22Rv1 (cell line): ENCODE data around the gene DGKD.

Experiments
- H3K27ac ChIP-seq: fragments of 450-650 bp; 2 replicates; pipeline ENCODE4 v1.5.1; 2017
- ZFX ChIP-seq: fragments of 450-650 bp; IDR thresholded peaks from 2 replicates; pipeline ENCODE4 v1.6.1; 2017; ENCODE audit warnings: antibody characterized with exemption, borderline replicate concordance
- TF ChIP-seq, protein P1 (sequence below): fragments of 450-650 bp; IDR thresholded peaks from 2 replicates; pipeline ENCODE4 v1.5.1; 2017; ENCODE audit warnings: mild to moderate bottlenecking

The DGKD gene

DNA sequence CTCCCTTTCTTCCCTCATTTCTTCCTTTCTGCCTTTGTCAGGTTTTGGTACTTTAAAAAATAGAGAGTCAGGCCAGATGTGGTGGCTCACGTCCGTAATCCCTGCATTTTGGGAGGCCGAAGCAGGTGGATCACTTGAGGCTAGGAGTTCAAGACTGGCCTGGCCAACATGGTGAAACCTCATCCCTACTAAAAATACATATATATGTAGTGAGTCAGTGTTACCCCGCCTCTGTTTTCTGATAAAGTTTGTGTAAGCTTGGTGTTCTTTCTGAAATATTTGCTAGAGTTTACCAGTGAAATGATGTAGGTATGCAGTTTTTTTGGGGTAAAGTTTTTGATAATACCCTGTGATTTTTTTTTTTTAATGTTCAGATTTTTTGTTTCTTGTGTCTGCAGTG, 58.8 kb downstream of the DGKD start:
- TF ChIP-seq, protein P1, sequence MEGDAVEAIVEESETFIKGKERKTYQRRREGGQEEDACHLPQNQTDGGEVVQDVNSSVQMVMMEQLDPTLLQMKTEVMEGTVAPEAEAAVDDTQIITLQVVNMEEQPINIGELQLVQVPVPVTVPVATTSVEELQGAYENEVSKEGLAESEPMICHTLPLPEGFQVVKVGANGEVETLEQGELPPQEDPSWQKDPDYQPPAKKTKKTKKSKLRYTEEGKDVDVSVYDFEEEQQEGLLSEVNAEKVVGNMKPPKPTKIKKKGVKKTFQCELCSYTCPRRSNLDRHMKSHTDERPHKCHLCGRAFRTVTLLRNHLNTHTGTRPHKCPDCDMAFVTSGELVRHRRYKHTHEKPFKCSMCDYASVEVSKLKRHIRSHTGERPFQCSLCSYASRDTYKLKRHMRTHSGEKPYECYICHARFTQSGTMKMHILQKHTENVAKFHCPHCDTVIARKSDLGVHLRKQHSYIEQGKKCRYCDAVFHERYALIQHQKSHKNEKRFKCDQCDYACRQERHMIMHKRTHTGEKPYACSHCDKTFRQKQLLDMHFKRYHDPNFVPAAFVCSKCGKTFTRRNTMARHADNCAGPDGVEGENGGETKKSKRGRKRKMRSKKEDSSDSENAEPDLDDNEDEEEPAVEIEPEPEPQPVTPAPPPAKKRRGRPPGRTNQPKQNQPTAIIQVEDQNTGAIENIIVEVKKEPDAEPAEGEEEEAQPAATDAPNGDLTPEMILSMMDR = no peak
- TF ChIP-seq ZFX = no peak
- no peak overlapping the region for H3K27ac ChIP-seq

DNA sequence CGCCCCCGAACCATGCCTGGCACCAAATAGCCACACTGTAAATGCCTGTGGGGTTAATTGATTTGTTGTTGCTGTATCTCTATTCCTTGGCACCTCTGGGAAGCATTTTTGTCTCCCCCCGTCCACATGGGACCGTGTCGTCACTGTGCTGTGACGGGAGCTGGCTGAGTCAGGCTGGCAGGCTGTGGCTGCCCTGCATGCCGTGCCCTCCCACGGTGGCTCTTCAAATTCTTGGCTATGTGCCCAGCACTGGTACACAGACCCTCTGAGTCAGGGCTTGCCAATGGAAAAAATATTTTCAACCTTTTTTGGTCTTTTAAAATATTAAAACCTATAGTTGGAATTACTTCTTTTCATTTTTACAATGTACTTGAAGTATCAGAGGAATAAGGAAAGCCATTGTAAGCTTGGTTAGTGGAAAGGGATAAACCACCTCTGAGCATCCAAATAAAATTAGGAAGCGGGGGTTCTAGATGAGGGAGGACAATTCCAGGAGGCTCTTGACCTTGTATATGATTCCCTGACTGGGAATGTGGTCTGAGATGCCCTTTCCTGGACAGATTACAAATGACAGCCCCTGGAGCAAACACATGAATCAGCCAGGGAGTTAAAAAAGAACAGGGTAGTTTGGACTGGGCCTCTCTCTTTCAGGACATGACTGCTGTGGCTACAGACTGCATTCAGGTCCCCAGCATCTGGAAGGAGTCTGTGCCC, 59.4 kb downstream of the DGKD start:
- H3K27ac ChIP-seq = no peak overlapping the region

DNA sequence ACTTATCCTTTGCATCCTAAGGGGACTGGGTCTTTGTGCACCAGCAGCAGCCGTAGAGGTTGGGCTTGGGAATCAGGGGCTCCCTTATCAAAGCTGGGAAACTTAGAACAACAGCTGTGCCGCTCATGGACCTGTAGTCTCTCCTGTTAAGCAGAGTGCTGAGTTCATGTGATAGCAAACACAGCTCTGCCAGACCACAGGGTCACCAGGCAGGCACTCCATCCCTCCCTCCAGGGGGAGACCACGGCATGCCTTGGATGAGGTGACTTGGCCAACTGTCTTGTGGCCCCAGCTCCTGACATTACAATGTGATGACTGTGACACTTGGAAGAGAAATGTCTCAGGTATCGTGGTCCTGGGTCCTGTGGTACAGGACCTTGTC, 60.0 kb downstream of the DGKD start:
- no peak overlapping the region for H3K27ac ChIP-seq
- TF ChIP-seq ZFX = no peak
- TF ChIP-seq, protein P1 = no peak

More for the DNA sequence above, 59.4 kb downstream of the DGKD start:
- TF ChIP-seq, protein P1 = no peak
- no peak for TF ChIP-seq ZFX

GRCh38 chr2:233414777-233415570, 60.7 kb downstream of the DGKD start:
- no peak overlapping the region for H3K27ac ChIP-seq
- TF ChIP-seq ZFX = no peak
- TF ChIP-seq, protein P1 = no peak

DNA sequence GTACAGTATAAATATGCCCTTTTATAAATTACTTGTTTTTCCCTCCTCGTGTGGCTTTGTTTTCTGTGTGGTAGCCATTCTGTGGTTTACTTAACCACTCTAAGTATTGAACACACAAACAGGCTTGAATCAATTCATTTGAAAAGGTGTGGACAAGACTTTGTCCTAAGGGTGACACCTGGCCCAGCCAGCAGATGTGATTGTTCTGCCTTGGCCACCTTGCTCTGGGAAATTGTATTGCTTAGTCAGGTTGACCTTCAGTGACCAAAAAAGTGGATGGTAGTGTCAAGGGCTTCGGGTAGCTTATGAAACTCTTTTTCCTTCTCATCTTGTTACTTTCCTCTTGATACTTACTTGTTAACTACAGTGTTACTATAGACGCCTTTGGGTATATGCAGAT, 61.9 kb downstream of the DGKD start:
- no peak for TF ChIP-seq ZFX
- TF ChIP-seq, protein P1 = no peak
- no peak overlapping the region for H3K27ac ChIP-seq

DNA sequence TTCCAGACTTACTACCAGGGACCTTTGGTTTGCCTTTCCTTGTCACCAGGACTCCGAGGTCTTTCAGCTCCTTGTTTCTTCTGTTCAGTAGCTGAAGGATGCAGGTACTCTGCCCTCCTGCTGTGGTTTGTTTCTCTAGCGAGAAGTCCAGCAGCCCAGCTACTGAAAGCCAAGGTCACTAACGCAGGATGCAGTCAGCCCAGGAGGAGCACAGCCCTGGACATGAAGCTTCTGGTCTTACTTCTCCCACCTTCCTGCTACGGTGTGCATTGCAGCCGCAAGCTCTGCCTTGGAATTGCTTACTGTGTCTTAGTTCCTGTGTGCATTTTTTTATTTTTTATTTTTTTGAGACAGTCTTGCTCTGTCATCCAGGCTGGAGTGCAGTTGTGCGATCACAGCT, 62.4 kb downstream of the DGKD start:
- no peak for TF ChIP-seq ZFX
- TF ChIP-seq, protein P1 = no peak
- no peak overlapping the region for H3K27ac ChIP-seq

DNA sequence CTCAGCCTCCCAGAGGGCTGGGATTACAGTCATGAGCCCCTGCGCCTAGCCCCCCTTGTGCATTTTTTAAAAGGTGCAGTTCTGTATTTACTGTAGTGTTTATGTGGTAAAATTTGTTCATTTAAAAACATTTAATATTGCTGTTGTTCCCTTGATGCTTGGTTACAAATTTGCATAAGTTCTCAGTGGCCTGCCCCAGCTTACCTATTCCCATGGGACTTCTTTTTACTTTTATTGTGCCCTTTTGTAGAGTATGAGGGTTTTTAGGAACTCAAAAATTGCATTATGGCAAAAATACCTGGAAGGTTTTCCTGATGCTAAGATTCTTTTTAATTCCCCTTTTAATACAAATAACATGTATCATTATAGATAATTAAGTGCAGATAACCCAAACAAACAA, 63.0 kb downstream of the DGKD start:
- no peak overlapping the region for H3K27ac ChIP-seq
- TF ChIP-seq, protein P1 = no peak
- TF ChIP-seq ZFX = no peak
